ENCODE measurements around the gene ADRA2C.

The ADRA2C gene

GRCh38 chr4:3777033-3777390, 10.8 kb downstream of the ADRA2C start:
- DNase-seq (ENCODE audit: low read depth in 2 of 2), result no peak

GRCh38 chr4:3777669-3778068, 11.5 kb downstream of the ADRA2C start:
- DNase-seq (ENCODE audit: low read depth in 2 of 2), result no peak

- no peak for DNase-seq (ENCODE audit: low read depth in 2 of 2)
Observed at GRCh38 chr4:3779509-3779908, 13.3 kb downstream of the ADRA2C start.

- DNase-seq (ENCODE audit: low read depth in 2 of 2), result no peak
Observed at GRCh38 chr4:3780347-3781171, 14.4 kb downstream of the ADRA2C start.

GRCh38 chr4:3781193-3781886, 15.2 kb downstream of the ADRA2C start:
- DNase-seq (ENCODE audit: low read depth in 2 of 2), result no peak

- DNase-seq (ENCODE audit: low read depth in 2 of 2), result no peak
Observed at GRCh38 chr4:3781997-3782930, 16.1 kb downstream of the ADRA2C start.

GRCh38 chr4:3783693-3784306, 17.6 kb downstream of the ADRA2C start:
- DNase-seq (ENCODE audit: low read depth in 2 of 2), result peak in 1 of 2 donors; percentile 4

- no peak for DNase-seq (ENCODE audit: low read depth in 2 of 2)
Observed at GRCh38 chr4:3784454-3785291, 18.5 kb downstream of the ADRA2C start.

- no peak for DNase-seq (ENCODE audit: low read depth in 2 of 2)
Observed at GRCh38 chr4:3785292-3785565, 19.0 kb downstream of the ADRA2C start.

- DNase-seq (ENCODE audit: low read depth in 2 of 2), result no peak
Observed at GRCh38 chr4:3786196-3786869, 20.1 kb downstream of the ADRA2C start.

GRCh38 chr4:3787489-3788365, 21.5 kb downstream of the ADRA2C start:
- DNase-seq (ENCODE audit: low read depth in 2 of 2), result no peak

GRCh38 chr4:3788366-3788660, 22.1 kb downstream of the ADRA2C start:
- no peak for DNase-seq (ENCODE audit: low read depth in 2 of 2)

- DNase-seq (ENCODE audit: low read depth in 2 of 2), result no peak
Observed at GRCh38 chr4:3789587-3789986, 23.4 kb downstream of the ADRA2C start.

GRCh38 chr4:3790006-3790561, 23.9 kb downstream of the ADRA2C start:
- no peak for DNase-seq (ENCODE audit: low read depth in 2 of 2)

GRCh38 chr4:3791256-3791655, 25.1 kb downstream of the ADRA2C start:
- DNase-seq (ENCODE audit: low read depth in 2 of 2), result no peak

- DNase-seq (ENCODE audit: low read depth in 2 of 2), result no peak
Observed at GRCh38 chr4:3791910-3792542, 25.8 kb downstream of the ADRA2C start.

GRCh38 chr4:3792813-3793212, 26.6 kb downstream of the ADRA2C start:
- DNase-seq (ENCODE audit: low read depth in 2 of 2), result no peak

- no peak for DNase-seq (ENCODE audit: low read depth in 2 of 2)
Observed at GRCh38 chr4:3793545-3793944, 27.4 kb downstream of the ADRA2C start.

GRCh38 chr4:3796960-3797359, 30.8 kb downstream of the ADRA2C start:
- DNase-seq (ENCODE audit: low read depth in 2 of 2), result no peak

Measured in stimulated activated CD4-positive, alpha-beta T cell treated with anti-CD3 and anti-CD28 coated beads, Interleukin-1b, Interleukin-23, amount 100 ng/mL, for 4 hours (primary cell).